GM12878 (cell line): ENCODE data around the gene MRPL20. TPM values are rescaled to one million over a fixed set of nuclear protein-coding genes. Genes with fewer than 3 reads are reported as not detected.

ENCODE experiments used
- ATAC-seq: fragments of 200-7000 bp; cut with Tn5 transposase; 3 replicates; pipeline ENCODE4 v1.9.1; 2020; ENCODE audit warnings: mild to moderate bottlenecking, moderate library complexity
- BruUV-seq: library from RNA; stranded (reverse); fragments of 400-500 nt; replicated peaks from 2 replicates; lab custom pipeline; 2021; lab: Mats Ljungman, UMichigan
- CTCF ChIA-PET: fragments of 300-600 bp; sonication (Branson Sonifier 250); formaldehyde crosslinking; extraction: SDS; loops from one replicate; lab custom pipeline; 2021; ENCODE audit warnings: inconsistent platforms; lab: Yijun Ruan, JAX
- POLR2A ChIA-PET: fragments of 350-600 bp; formaldehyde crosslinking; extraction: SDS; loops from one replicate; lab custom pipeline; 2021; ENCODE audit warnings: inconsistent platforms; lab: Charles Lee
- RAD21 ChIA-PET: fragments of 300-600 bp; sonication (Branson Sonifier 250); formaldehyde crosslinking; loops from one replicate; lab custom pipeline; 2023; ENCODE audit warnings: antibody characterized with exemption; ENCODE audit not compliant: unreplicated experiment; lab: Charles Lee
- SMC1A ChIA-PET: fragments of 300-600 bp; sonication (Branson Sonifier 250); formaldehyde crosslinking; loops from one replicate; lab custom pipeline; 2023; ENCODE audit not compliant: unreplicated experiment, uncharacterized antibody; lab: Charles Lee
- DNase-seq: peaks from one replicate; pipeline ENCODE4 v3.0.0-alpha.2; 2011; ENCODE audit warnings: low read depth, low spot score
- FAIRE-seq: peaks from 3 replicates; lab custom pipeline; 2011; peaks lifted over from hg19 to GRCh38; lab: Jason Lieb, UNC
- H2AFZ ChIP-seq: 2 replicates; pipeline ENCODE4 v1.6.0; 2011; ENCODE audit warnings: low read depth, low read length, control low read depth; ENCODE audit not compliant: control insufficient read depth
- H3K27ac ChIP-seq: 2 replicates; pipeline ENCODE4 v1.5.1; 2011; ENCODE audit warnings: control low read depth; ENCODE audit not compliant: control insufficient read depth, insufficient read depth
- H3K27me3 ChIP-seq, 2 experiments: replicated peaks in 1 of 2; 2 replicates each; pipeline versions ENCODE4 v1.6.0 to v1.6.1; 2011; ENCODE audit warnings: low read length in 1 of 2; ENCODE audit not compliant: control insufficient read depth in 2 of 2, insufficient read depth in 2 of 2
- H3K36me3 ChIP-seq, 2 experiments: 2 replicates each; pipeline ENCODE4 v1.5.1; 2011; ENCODE audit warnings: low read length in 1 of 2; ENCODE audit not compliant: control insufficient read depth in 2 of 2, insufficient read depth in 2 of 2
- H3K4me1 ChIP-seq: 2 replicates; pipeline ENCODE4 v1.6.1; 2011; ENCODE audit warnings: mild to moderate bottlenecking, low read length, moderate library complexity, mixed read lengths; ENCODE audit not compliant: control insufficient read depth, insufficient read depth
- H3K4me2 ChIP-seq: 2 replicates; pipeline ENCODE4 v1.6.0; 2011; ENCODE audit warnings: control low read depth; ENCODE audit not compliant: control insufficient read depth, insufficient read depth
- H3K4me3 ChIP-seq: fragments of 200-600 bp; sonication (generic); 2 replicates; pipeline ENCODE4 v1.5.1; 2016
- H3K79me2 ChIP-seq: 2 replicates; pipeline ENCODE4 v1.6.0; 2011; ENCODE audit warnings: low read length; ENCODE audit not compliant: control insufficient read depth, insufficient read depth
- H3K9ac ChIP-seq: 2 replicates; pipeline ENCODE4 v1.8.0; 2011; ENCODE audit warnings: low read length, control low read depth, mixed read lengths; ENCODE audit not compliant: control insufficient read depth, insufficient read depth
- H3K9me3 ChIP-seq: replicated peaks from 3 replicates; pipeline ENCODE4 v1.5.1; 2011; ENCODE audit warnings: mild to moderate bottlenecking, low read length; ENCODE audit not compliant: control insufficient read depth, insufficient read depth
- H4K20me1 ChIP-seq: 2 replicates; pipeline ENCODE4 v1.6.0; 2011; ENCODE audit not compliant: control insufficient read depth, insufficient read depth
- ASH2L ChIP-seq: fragments of 300-600, 200-600 bp; sonication (generic); IDR thresholded peaks from 2 replicates; pipeline ENCODE4 v1.6.1; 2017; ENCODE audit warnings: low read depth, mild to moderate bottlenecking, borderline replicate concordance
- E2F8 ChIP-seq: fragments of 450-650 bp; IDR thresholded peaks from 2 replicates; pipeline ENCODE4 v1.6.1; 2018; ENCODE audit warnings: mild to moderate bottlenecking, low read depth, moderate library complexity; ENCODE audit not compliant: partially characterized antibody
- ELK1 ChIP-seq: IDR thresholded peaks from 2 replicates; pipeline ENCODE4 v1.6.1; 2012; ENCODE audit warnings: low read depth, low read length, improper control_type of control experiment
- MLLT1 ChIP-seq: fragments of 450-650 bp; IDR thresholded peaks from 2 replicates; pipeline ENCODE4 v1.6.1; 2016; ENCODE audit warnings: mild to moderate bottlenecking
- NFIC ChIP-seq: IDR thresholded peaks from 2 replicates; pipeline ENCODE4 v1.6.1; 2012; ENCODE audit warnings: low read depth, mild to moderate bottlenecking, inconsistent platforms, low read length, moderate library complexity
- NR2C1 ChIP-seq: fragments of 450-650 bp; IDR thresholded peaks from 2 replicates; pipeline ENCODE4 v1.6.1; 2017; ENCODE audit warnings: antibody characterized with exemption, mild to moderate bottlenecking, moderate library complexity
- NR2F1 ChIP-seq: fragments of 450-650 bp; conservative IDR thresholded peaks from 2 replicates; pipeline ENCODE4 v1.6.1; 2017; ENCODE audit warnings: mild to moderate bottlenecking
- PKNOX1 ChIP-seq: fragments of 450-650 bp; IDR thresholded peaks from 2 replicates; pipeline ENCODE4 v1.6.1; 2016; ENCODE audit warnings: mild to moderate bottlenecking
- PML ChIP-seq: IDR thresholded peaks from 2 replicates; pipeline ENCODE4 v1.6.1; 2012; ENCODE audit warnings: low read length, inconsistent platforms
- POU2F2 ChIP-seq: IDR thresholded peaks from 3 replicates; pipeline ENCODE4 v1.6.1; 2011; ENCODE audit warnings: low read depth, mild to moderate bottlenecking, low read length, borderline replicate concordance
- PRDM15 ChIP-seq: fragments of 450-650 bp; formaldehyde crosslinking; IDR thresholded peaks from 2 replicates; pipeline ENCODE4 v1.4.0; 2020; ENCODE audit warnings: mild to moderate bottlenecking, moderate library complexity
- RFX5 ChIP-seq: IDR thresholded peaks from 2 replicates; pipeline ENCODE4 v1.6.1; 2011; ENCODE audit warnings: low read depth, low read length, improper control_type of control experiment
- SMARCA5 ChIP-seq: fragments of 450-650 bp; IDR thresholded peaks from 2 replicates; pipeline ENCODE4 v1.6.1; 2017; ENCODE audit warnings: mild to moderate bottlenecking
- SREBF2 ChIP-seq: IDR thresholded peaks from 2 replicates; pipeline ENCODE4 v1.6.1; 2012; ENCODE audit warnings: mild to moderate bottlenecking, low read length
- ZNF384 ChIP-seq: IDR thresholded peaks from 2 replicates; pipeline ENCODE4 v1.6.1; 2012; ENCODE audit warnings: low read depth, mild to moderate bottlenecking, low read length, improper control_type of control experiment, borderline replicate concordance
- ZNF622 ChIP-seq: fragments of 450-650 bp; IDR thresholded peaks from 2 replicates; pipeline ENCODE4 v1.6.1; 2017; ENCODE audit warnings: mild to moderate bottlenecking, inconsistent platforms
- WGBS: methylation state at CpG from one replicate; pipeline ENCODE4 v1.1.6; 2016; ENCODE audit warnings: low lambda C conversion rate; ENCODE audit not compliant: insufficient replicate concordance, insufficient coverage; ENCODE audit errors: missing lambda C conversion rate; 5-methylcytosine and 5-hydroxymethylcytosine counted together
- in situ Hi-C: fragments of 300-500 bp; cut with MboI; formaldehyde crosslinking; loops from 9 replicates; pipeline ENCODE4 v1.14.3; 2018; ENCODE audit warnings: mixed read lengths
- intact Hi-C: fragments of 100-400 bp; cut with micrococcal nuclease; formaldehyde crosslinking; loops from one replicate; pipeline ENCODE4 v1.14.2; 2022; ENCODE audit not compliant: unreplicated experiment
- polyA plus RNA-seq, 11 experiments: library from polyadenylated mRNA; depleted of rRNA in 4 of 11; unstranded in 6 of 11; stranded (reverse) in 5 of 11; fragments of >200 nt; fragmentation: Nextera tagmentation in 4 of 11; fragmentation: Illumina TruSeq in 1 of 11; extraction: Ambion mirVana in 4 of 11; extraction: Trizol in 1 of 11; gene quantifications; 1 replicate in 1 of 11; 2 replicates in 10 of 11; pipeline versions ENCODE4 v1.2.1 to v1.2.3, GENCODE V29; 2011 to 2016; ENCODE audit warnings: inconsistent platforms in 2 of 11, missing spikeins in 2 of 11, low read depth in 1 of 11
- total RNA-seq, 4 experiments: library from RNA; depleted of rRNA in 3 of 4; stranded (reverse); fragments of >200 nt in 3 of 4; fragmentation: Illumina TruSeq in 1 of 4; extraction: Trizol in 1 of 4; gene quantifications; 2 replicates each; pipeline versions ENCODE4 v1.2.1 to v1.2.3, GENCODE V29; 2013 to 2021

Gene MRPL20
- total and polyA plus RNA-seq, 10 of the 15 experiments (the other 5 are each of a cell fraction or from before 2014, with no cell fraction given) = 129 to 525 (median 255) TPM

- no peaks in the 10 kb centered on the region for H3K9me3 ChIP-seq
- RAD21 ChIA-PET = no interaction called here
- no peak overlapping the region for H2AFZ ChIP-seq
- no peak for ATAC-seq
- peaks cover 3 to 11% of the 10 kb centered on the region in 2 experiments; a peak in 3 of 4 replicates for H3K36me3 ChIP-seq
- no peak overlapping the region for H3K4me2 ChIP-seq
- intact Hi-C loops = no loop called here
- WGBS = 97% methylated on average over 16 of the region's 16 CpGs
- H3K4me3 ChIP-seq = no peak overlapping the region
- POLR2A ChIA-PET = interaction anchor here (1.0 kb wide), 1 partner anchor 19 kb away, joined by 3 read pairs; no protein-coding TSS in a partner anchor
- H3K9ac ChIP-seq = no peak overlapping the region
- in situ Hi-C loops = no loop called here
- no peaks in the 10 kb centered on the region for H4K20me1 ChIP-seq
- no TSS peak for BruUV-seq
- H3K27me3 ChIP-seq = no peaks in the 10 kb centered on the region
- FAIRE-seq = no peak
- DNase-seq = no peak
- SMC1A ChIA-PET = no interaction called here
- H3K27ac ChIP-seq = no peak overlapping the region
- peaks cover 3% of the 10 kb centered on the region; the same call in 1 of the 2 replicates for H3K4me1 ChIP-seq
- peaks cover 5% of the 10 kb centered on the region for H3K79me2 ChIP-seq
- CTCF ChIA-PET = no interaction called here
- TF ChIP-seq MLLT1 (no peak), ELK1 (no peak), PRDM15 (CRISPR knock-in tag) (no peak), SMARCA5 (no peak), NR2C1 (no peak), PKNOX1 (no peak), ZNF622 (no peak), NR2F1 (no peak), PML (no peak), ZNF384 (no peak), ASH2L (no peak), NFIC (no peak), POU2F2 (no peak), SREBF2 (no peak), E2F8 (no peak), RFX5 (no peak)
Observed at GRCh38 chr1:1380860-1381259, 26.2 kb downstream of the MRPL20 start.
